NT2/D1 (cell line): ENCODE results near the gene LRRC18.

Experiments
- YY1 ChIP-seq: IDR thresholded peaks from 2 replicates; pipeline ENCODE4 v1.6.1; 2011; ENCODE audit not compliant: insufficient read length, insufficient read depth
- ZNF274 ChIP-seq: IDR thresholded peaks from 2 replicates; pipeline ENCODE4 v1.6.1; 2011; ENCODE audit warnings: mild to moderate bottlenecking, low read depth, low read length

GRCh38 chr10:48947690-48948469 is 8.2 kb upstream of the LRRC18 start:
- TF ChIP-seq ZNF274 (no peak), YY1 (no peak)
